Measurements from ENCODE around the gene UBXN10.

Gene UBXN10

DNA sequence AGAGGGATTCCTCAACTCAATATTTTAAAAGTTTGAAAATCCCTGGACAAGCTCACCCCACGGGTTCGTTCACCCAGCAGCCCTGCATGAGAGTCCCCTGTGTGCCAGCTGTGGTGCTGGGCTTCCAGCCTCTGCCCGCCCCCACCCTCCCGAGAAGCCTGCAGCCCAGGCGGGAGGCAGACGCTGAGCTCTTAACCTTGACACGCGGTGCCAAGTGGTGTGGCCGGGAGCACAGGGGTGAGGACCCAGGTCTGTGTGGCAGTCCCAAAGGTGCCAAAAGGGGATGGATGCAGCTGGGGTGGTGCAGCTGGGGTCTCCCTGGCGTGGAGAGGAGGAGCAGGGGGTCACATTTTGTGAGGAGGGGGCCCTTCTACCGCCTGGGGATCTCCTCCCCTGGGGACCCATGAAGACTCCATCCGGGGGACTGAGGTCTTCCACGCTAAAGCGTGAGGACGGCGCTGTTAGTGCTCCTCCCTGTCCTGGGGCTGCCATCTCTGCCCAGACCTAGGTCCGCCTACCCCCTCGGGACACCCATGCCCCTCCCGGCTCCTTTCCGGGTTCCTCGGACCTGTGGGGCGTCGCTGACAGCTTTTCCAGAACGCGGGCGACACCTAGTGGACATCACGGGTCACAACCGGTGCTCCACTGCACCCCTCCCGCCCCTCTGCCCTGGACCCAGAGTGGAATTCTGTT lies 33.8 kb upstream of the UBXN10 start:
- in situ Hi-C loops (cut with MboI; ENCODE audit: low sequenced_read_pairs), result no loop called here

DNA sequence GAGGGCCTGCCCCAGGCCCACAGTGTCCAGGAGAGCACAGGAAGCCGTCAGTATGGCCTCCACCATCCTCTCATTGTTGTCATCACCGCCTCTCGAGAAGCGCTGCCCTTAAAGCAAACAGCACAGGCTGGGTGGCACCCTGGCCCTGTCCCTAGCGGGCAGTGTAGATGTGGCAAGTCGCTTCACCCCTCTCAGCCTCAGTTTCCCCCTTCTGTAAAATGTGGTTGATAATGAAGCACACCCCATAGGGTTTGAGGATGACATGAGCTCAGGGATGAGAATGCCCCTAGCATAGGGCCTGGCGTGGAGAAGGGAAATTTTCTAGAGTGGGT lies 33.3 kb upstream of the UBXN10 start:
- in situ Hi-C loops (cut with MboI; ENCODE audit: low sequenced_read_pairs), result no loop called here

DNA sequence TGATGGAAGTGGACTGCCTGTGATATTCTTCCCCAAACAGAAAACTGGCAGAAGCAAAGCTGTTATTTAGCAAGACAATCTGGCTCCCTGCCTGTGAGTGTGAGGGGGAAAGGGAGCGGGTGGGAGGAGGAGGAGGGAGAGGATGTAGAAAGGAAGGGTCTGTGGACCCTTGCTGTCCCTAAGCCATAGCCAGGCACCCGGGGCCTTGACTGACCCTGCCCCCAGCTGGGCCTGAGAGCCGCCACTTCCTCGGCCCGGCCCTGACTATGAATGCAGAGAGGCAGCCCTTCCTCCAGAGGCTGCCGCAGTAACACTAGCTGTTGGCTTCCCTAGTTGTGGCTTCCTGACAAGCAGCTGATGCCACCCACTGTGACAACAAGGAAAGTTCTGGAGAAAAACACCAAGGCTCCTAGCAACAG lies 32.9 kb upstream of the UBXN10 start:
- in situ Hi-C loops (cut with MboI; ENCODE audit: low sequenced_read_pairs), result no loop called here

DNA sequence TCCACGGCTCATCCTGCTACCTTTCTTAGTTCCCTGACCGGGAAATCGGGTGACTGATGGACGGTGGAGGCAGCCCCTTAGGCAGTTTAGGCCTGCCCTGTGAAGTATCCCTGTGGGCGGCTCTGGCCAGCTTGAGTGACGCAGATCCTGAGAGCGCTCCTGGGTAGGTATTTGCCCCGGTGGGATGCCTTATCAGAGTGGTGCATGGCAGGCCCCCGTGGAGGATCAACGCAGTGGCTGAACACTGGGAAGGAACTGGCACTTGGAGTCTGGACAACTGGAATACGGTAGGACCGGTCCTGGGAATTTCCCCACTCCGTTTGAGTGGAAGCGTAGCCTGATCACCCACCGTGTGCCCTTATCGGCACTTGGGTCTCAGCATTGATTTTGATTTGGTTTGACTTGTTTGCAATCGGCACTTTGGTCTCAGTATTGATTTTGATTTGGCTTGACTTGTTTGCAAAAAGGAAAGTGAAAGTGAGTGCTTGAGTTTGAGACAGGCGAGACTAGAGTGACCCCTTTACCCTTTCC lies 31.5 kb upstream of the UBXN10 start:
- in situ Hi-C loops (cut with MboI; ENCODE audit: low sequenced_read_pairs), result no loop called here

DNA sequence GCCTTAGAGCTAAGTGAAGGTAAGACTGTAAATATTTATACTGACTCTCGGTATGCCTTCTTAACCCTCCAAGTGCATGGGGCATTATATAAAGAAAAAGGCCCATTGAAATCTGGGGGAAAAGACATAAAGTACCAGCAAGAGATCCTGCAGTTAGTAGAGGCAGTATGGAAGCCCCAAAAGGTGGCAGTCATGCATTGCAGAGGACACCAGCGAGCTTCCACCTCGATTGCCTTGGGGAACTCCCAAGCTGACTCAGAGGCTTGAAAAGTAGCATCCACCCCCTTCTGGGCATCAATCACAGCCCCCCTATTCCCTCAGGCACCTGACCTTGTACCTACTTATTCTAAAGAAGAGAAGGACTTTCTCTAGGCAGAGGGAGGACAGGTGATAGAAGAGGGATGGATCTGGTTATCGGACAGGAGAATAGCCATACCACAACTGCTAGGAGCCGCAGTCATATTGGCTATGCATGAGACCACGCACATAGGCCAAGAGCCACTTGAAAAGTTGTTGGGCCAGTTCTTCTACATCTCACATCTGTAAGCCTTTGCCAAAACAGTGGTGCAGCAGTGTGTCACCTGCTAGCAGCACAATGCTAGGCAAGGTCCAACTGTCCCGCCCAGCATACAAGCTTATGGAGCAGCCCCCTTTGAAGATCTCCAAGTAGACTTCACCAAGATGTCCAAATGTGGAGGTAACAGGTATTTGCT lies 27.4 kb upstream of the UBXN10 start:
- in situ Hi-C loops (cut with MboI; ENCODE audit: low sequenced_read_pairs), result no loop called here

DNA sequence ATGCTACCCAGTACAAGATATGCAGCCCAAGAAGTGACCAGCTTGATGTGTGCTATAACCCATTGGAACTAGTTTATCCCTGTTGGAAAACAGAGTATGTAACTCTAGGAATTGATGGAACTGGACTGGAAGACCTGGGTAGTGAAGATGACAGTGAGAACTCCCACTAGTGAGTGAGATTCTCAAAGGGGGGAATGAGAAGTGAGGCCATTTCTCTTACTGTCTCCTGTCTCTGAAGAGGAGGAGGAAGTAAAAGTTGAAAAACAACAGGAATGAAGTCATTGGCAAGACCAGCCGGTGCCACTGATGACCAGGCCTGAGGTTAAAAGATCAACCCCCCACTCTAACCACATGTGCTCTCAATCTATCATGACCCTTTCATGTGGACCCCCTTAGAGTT lies 25.9 kb upstream of the UBXN10 start:
- in situ Hi-C loops (cut with MboI; ENCODE audit: low sequenced_read_pairs), result no loop called here

DNA sequence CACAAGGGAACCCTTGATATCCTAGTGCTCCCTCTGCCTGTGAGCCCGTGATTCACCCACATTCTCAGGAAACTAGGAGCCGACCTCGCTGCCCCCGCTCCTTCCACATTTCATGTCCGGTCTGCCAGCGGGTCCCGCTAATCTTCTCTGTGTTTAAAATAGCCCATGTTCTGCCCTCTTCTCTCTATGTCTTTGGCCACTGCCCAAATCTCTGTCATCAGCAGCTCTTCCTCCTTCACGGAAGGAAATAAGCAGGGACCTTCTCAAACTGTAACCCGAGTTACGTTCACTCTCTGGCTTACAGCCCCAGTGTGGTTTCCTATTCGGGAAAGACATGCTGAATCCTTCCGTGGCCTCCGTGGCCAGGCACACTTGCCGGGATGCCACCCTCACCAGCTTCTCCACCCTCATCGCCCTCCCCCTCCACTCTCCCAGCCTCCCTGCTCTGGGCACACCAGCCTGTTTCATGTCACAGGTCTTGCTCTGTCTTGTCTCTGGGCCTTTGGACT lies 21.1 kb upstream of the UBXN10 start:
- in situ Hi-C loops (cut with MboI; ENCODE audit: low sequenced_read_pairs), result no loop called here

DNA sequence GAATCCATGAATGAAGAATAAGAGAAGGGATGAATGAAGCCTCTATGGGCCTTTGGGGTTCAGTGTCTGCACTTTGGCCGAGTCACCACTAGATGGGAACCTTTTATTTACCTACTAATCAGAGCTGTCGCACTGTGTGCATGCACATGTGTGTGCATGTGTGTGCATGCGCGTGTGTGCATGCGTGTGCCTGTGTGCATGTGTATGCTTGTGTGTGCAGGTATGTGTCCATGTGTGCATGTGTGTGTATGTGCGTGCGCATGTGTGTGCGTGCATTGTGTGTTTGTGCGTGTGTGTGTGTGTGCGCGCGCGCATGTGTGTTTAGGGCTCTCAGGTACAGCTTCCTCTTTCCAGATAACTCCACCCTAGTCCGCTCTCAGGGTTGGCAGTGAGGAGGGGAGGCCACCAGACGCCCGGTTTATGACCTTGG lies 20.4 kb upstream of the UBXN10 start:
- in situ Hi-C loops (cut with MboI; ENCODE audit: low sequenced_read_pairs), result no loop called here

DNA sequence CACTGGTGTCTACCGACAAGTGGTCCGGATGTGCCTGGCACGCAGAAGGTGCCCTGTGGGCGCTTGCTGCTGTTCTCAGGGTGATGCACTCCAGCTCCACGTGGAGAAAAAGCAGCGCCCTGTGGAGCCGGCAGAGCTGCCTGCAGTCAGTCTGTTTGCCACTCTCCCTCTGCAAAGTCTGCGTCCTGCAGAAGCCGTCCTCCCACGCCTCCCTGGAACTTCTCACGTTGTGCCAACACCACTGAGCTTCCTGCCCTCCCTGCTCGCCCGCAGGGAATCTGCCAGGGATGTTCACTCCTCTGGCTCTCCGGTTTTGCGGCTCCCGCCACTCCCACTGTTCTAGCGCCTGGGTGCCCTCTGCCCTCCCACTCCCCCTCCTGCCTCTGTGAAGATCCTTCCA lies 19.8 kb upstream of the UBXN10 start:
- in situ Hi-C loops (cut with MboI; ENCODE audit: low sequenced_read_pairs), result no loop called here

DNA sequence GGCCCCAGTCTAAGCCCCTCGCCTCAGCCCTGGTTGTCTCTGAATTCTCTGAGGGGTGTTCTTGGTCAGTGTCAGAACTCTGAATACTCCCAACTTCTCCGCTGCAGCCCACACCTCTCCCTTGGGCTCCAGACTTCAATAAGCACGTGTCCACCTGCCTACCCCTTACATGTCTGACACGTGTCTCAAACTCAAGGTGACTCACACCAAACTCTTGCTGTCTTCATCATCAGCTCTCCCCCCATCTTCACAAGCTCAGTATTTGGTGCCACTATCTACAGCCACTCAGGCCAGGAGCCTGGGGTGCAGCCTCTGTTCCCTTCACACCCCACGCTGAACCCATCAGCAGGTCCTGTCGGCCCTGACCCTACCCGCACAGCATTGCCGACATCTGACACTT lies 18.8 kb upstream of the UBXN10 start:
- in situ Hi-C loops (cut with MboI; ENCODE audit: low sequenced_read_pairs), result no loop called here

DNA sequence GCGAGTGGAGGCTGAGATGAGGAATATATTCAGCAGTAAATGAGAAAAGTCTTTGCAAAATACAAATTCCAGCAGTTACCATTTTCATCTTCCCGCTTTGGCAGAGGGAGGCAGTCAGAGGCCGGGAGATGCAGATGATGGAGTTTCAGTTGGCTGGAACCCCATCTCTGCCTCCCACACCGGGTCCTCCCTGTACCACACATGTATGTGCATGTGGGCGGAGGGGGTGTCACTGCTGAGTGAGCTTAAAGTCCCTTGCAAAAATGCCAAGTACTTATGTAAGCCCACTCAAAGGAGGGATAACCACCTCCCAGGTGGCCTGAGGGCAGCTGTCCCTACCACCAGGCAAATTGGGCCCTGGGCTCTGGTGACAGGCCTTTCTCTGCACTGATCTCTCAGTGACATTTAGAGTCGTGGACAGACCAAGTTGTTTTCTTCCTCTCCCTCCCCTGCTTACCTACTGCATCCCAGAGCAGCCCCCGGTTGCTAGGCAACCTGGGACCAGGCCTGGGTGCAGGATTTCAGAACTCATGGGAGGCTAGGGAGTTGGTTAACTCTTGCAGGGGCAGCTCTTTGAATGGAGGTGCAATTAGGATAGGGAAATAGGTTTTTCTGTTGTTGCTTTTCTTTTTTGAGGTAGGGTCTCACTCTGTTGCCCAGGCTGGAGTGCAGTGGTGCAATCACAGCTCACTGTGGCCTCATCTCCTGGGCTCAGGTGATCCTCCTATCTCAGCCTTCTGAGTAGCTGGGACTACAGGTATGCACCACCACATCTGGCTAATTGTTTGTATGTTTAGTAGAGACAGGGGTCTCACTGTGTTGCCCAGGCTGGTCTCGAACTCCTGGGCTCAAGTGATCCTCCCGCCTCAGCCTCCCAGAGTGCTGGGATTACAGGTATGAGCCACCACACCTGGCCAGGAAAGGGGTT lies 17.1 kb upstream of the UBXN10 start:
- in situ Hi-C loops (cut with MboI; ENCODE audit: low sequenced_read_pairs), result no loop called here

DNA sequence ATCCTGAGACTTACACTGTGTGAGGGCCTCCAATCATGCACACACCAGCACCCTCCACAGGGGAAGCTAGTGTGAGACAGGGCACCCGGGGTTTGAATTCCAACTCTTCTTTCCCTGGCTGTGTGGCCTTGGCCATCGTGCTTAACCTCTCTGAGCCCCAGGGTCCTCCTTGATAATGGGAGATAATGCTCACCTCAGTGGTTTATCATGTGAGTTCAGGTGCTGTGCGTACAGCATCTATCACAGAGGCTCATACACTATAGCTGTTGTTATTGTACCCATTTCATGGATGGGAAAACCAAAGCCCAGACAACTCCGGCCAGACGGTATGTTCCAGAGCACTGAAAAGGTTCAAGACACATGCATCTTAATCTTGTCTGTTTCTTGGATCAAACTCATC lies 16.0 kb upstream of the UBXN10 start:
- in situ Hi-C loops (cut with MboI; ENCODE audit: low sequenced_read_pairs), result no loop called here

DNA sequence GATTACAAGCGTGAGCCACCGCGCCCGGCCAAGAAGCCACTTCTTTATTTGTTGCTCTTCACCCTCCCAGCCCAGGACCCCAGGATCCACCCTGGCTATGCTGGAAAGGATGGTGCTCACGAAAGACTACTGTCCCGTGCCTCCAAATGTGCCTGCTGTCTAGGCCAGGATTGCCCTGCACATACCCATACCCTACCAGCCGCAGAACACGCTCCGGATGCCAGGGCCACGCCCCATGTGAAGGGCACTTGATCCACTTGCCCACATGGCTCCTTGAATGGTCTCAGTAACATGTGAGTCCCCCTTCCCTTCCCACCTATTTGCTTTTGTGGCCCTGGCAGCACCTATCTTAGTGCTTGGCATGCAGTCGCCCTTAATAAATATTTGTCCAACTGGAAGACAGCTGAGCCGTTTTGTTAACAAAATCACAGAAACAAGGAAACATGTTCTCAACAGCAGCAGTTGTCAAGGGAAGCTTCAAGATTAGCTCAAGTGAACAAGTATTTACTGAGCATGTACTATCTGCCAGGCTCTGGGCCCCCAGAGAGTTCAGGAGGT lies 13.8 kb upstream of the UBXN10 start:
- in situ Hi-C loops (cut with MboI; ENCODE audit: low sequenced_read_pairs), result no loop called here

DNA sequence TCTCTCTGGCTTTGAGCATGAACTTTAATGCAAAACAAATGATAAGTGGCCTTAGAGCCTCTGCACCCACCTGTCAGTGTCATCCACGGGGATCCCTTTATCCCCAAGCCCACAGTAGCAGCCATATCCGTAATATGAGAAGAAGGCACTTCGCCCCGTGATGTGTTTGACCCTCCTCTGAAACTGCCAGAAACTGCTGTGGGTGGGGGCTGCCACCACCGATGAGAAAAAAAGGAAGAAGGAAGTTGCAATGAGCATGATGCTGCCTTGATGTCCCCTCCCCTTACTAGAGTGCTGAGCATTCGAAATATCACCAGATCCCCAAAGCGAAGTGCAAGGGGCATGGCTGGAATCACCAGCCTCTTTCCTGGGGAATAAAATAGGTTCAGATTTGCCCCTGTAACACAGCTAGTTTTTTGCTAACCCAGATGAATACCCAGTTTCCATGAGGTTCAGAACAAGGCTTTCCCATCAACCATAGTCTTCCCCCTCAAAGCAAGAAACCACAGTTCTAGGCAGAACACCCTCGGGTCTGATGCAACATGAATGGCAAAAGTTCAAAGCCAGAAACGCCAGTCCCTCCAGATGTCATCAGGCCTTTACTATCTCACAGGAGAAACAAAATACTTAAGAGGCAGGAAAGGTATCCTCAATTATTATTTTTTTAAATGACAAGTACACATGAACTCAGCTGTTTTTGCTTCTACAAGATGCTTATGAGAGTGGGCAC lies 10.8 kb upstream of the UBXN10 start:
- in situ Hi-C loops (cut with MboI; ENCODE audit: low sequenced_read_pairs), result no loop called here

DNA sequence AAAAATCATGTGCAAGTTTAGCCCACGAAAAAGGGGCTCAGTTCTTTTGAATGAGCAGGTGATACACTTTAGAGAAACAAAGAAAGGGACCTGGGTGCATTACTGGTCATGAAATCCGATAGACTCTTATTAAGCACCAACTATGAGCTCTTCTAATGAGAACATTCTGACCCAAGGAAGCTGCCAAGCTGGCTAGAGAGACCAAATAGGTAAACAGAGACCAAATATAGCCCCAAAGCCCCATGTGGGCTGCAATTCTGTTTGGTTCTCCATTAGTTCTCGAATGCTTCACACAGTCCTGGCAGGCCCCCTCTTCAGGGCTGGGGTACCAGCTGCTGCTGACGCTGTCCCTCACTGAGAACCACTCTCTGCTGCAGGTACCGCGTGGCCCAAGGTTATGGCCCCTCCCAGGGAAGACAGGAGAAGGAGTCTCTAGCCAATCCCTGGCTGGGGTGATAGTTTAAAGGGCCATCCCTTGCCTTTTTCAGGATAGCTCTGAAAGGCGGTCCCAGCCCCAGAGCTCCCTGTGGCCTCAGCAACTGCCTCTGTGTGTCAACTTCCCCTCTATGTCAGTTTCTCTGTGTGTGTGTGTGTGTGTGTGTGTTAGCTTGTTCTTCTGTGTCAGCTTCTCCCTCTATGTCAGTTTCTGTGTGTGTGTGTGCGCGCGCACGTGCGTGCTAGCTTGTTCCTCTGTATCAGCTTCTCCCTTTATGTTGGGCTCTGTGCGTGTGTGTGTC lies 7.1 kb upstream of the UBXN10 start:
- in situ Hi-C loops (cut with MboI; ENCODE audit: low sequenced_read_pairs), result no loop called here

DNA sequence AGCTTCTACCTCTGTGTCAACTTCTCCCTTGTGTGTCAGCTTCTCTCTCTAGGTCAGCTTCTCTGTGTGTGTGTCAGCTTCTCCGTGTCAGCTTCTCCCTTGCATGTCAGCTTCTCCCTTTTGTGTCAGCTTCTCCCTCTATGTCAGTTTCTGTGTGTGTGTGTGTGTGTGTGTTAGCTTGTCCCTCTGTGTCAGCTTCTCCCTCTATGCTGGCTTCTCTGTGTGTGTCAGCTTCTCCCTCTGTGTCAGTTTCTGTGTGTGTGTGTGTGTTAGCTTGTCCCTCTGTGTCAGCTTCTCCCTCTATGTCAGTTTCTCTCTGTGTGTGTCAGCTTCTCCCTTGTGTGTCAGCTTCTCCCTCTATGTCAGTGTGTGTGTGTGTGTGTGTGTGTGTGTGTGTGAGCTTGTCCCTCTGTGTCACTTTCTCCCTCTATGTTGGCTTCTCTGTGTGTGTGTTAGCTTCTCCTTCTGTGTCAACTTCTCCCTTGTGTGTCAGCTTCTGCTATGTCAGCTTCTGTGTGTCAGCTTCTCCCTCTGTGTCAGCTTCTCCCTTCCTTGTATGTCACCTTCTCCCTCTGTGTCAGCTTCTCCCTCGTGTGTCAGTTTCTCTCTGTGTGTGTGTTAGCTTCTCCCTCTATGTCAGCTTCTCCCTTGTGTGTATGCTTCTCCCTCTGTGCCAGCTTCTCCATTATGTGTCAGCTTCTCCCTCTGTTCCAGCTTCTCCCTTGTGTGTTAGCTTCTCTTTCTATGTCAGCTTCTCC lies 6.3 kb upstream of the UBXN10 start:
- in situ Hi-C loops (cut with MboI; ENCODE audit: low sequenced_read_pairs), result no loop called here

DNA sequence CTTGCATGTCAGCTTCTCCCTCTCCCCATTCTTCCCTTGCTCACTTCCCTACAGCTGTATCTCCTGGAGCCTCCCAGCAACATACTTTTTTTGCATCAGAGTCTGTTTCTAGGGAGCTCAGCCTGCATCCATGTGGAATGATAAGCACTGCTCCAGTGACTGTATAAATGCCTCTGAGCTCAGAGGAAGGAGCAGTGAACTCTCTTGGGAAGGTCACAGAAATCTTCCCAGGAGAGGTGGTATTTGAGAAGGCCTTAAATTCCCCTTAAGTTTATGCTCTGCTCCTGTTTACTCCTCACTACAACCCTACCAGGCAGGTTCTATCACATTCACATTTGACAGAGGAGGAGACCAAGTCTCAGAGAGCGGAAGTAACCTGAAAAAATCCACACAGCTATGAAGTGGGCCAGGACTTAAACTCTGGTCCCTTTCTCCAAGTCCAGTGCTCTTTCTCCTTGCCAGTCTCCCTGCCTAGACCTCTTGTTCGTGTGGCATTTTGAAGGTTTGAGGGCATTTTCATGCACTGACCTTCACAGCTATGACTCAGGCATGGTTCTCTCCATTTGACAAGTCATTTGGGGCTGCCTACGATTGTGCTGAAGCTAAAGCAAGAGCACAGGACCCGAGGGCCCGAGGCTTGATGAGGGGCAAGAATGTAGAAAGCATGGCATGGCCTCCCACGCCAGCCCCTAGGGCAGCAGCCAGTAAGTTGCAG lies 5.6 kb upstream of the UBXN10 start:
- in situ Hi-C loops (cut with MboI; ENCODE audit: low sequenced_read_pairs), result no loop called here

DNA sequence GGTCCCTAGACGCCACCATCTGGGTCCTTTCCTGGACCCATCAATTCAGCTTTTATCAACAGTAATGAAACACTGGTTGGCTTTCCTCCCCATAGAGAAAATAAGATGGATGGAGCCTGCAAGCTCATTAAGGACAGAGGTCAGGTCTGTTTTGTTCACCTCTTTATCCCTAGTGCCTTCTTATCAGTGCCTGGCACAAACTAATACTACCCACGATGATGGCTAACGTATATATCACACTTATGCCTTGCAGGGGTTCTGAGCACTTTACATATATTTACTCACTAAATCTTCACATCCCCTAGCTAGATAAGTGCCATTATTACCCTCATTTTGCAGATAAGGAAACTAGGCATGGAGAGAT lies 5.1 kb upstream of the UBXN10 start:
- in situ Hi-C loops (cut with MboI; ENCODE audit: low sequenced_read_pairs), result no loop called here

All from HL-60/S4 (cell line).